Gastroesophageal sphincter (tissue), 3 donors: Measurements from ENCODE around the gene CRYBA2.

Source experiments
- EP300 ChIP-seq: sonication (generic); formaldehyde crosslinking; IDR thresholded peaks from one replicate; pipeline ENCODE4 v1.6.1; 2017; ENCODE audit warnings: antibody characterized with exemption, mild to moderate bottlenecking
- POLR2A ChIP-seq, 2 donors: fragments of 450-650 bp; IDR thresholded peaks; one replicate each; pipeline ENCODE4 v1.6.1; 2017; ENCODE audit warnings: antibody characterized with exemption in 2 of 2, mild to moderate bottlenecking in 2 of 2, moderate library complexity in 1 of 2
- TF ChIP-seq, protein P1 (sequence below), 4 experiments: fragments of 200-600 bp in 2 of 4; fragments of 450-650 bp in 2 of 4; sonication (generic) in 1 of 4; IDR thresholded peaks; one replicate each; pipeline ENCODE4 v1.5.1; 2017 to 2019; ENCODE audit warnings: antibody characterized with exemption in 4 of 4, mild to moderate bottlenecking in 2 of 4, moderate library complexity in 2 of 4

DNA sequence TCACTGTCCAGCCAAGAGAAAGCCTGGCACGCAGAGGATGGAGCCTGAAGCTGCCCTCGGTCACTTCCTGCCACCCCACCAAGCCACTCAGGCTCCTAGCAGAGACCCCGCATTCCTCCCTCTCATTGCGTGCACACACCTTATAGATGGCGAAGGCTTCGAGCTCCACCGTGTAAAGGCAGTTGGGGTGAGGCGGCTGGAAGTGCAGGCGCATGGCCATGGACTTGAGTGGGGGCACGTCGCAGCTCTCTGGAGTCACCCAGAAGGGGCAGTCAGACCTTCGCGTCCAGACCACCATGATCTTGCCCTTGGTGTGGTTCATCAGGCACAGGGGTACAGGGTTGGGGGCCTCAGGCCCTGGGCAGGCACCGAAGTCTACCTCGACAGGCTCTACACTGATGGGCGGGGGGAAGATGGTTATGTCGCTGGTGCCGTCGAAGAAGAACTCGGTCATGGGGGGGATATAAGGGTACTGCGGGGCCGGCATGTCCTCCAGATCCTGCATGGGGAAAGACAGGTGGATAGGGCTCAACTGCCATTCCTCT lies 34.4 kb upstream of the CRYBA2 start:
- TF ChIP-seq EP300: no peak
- TF ChIP-seq, protein P1, sequence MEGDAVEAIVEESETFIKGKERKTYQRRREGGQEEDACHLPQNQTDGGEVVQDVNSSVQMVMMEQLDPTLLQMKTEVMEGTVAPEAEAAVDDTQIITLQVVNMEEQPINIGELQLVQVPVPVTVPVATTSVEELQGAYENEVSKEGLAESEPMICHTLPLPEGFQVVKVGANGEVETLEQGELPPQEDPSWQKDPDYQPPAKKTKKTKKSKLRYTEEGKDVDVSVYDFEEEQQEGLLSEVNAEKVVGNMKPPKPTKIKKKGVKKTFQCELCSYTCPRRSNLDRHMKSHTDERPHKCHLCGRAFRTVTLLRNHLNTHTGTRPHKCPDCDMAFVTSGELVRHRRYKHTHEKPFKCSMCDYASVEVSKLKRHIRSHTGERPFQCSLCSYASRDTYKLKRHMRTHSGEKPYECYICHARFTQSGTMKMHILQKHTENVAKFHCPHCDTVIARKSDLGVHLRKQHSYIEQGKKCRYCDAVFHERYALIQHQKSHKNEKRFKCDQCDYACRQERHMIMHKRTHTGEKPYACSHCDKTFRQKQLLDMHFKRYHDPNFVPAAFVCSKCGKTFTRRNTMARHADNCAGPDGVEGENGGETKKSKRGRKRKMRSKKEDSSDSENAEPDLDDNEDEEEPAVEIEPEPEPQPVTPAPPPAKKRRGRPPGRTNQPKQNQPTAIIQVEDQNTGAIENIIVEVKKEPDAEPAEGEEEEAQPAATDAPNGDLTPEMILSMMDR (IDR thresholded peaks at IDR 0.05): no peak
- no peak for TF ChIP-seq POLR2A (IDR thresholded peaks at IDR 0.05)
